VCaP (cell line): ENCODE results near the gene POLR1E.
"Not testable (repeated sequence)": the region's sequence is repeated elsewhere in the genome, so short reads cannot be mapped to it uniquely, and the experiment has no call there.

ENCODE experiments used
- H3K27ac ChIP-seq: fragments of 450-650 bp; 2 replicates; pipeline ENCODE4 v1.5.1; 2017
- CTCF ChIP-seq: fragments of 450-650 bp; conservative IDR thresholded peaks from 2 replicates; pipeline ENCODE4 v1.5.1; 2017; ENCODE audit warnings: mild to moderate bottlenecking, moderate library complexity

POLR1E gene

DNA sequence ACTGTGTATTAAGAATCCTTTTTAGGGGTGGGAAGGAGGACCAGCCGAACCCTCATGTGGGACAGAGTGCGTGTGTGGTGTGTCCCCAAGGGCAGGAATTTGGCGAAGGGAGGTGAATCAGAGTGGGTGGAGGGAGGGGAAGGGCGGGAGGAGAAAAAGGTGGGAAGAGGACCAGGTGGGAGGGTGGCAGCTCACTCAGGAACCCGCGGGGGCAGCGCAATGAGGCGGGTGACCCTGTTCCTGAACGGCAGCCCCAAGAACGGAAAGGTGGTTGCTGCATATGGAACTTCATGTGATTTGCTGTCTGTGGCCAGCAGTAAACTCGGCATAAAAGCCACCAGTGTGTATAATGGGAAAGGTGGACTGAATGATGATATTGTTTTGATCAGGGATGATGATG lies 8.8 kb upstream of the POLR1E start:
- TF ChIP-seq CTCF, result no peak
- no peak overlapping the region for H3K27ac ChIP-seq

GRCh38 chr9:37477443-37477842 lies 8.3 kb upstream of the POLR1E start:
- not testable (repeated sequence) for H3K27ac ChIP-seq

- H3K27ac ChIP-seq, result not testable (repeated sequence)
Measured at GRCh38 chr9:37477987-37478619, 7.6 kb upstream of the POLR1E start.

DNA sequence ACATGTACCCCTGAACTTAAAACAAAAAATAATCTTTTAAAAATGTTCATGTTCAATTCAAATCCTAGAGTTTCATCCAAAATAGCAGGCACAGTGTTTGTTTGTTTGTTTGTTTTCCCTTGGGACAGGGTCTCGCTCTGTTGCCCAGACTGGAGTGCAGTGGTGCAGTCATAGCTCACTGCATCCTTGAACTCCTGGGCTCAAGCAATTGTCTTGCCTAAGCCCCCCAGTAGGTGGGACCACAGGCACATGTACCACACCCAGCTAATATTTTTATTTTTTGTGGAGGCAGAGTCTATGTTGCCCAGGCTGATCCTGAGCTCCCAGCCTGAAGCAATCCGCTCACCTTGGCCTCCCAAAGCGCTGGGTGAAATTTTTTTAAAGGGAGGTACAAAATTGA lies 5.0 kb upstream of the POLR1E start:
- no peak overlapping the region for H3K27ac ChIP-seq
- no peak for TF ChIP-seq CTCF

DNA sequence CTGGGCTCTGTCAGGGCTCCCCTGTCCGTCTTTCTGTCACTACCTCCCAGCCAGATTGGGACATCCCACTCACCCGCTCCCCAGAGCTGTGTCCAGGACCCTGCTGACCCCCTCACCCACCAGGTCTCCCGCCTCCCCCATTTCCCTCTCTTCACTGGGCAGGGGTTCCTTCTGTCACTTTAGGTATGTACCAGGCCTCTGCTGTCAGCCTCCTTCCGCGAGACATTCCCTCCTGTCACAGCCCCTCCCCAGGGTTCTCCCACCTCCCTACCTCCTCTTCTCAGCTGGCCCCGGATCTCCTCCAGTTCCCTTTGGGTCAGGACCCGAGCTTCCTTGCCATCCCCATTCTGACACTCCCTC lies 488 bp downstream of the POLR1E start:
- TF ChIP-seq CTCF, result no peak
- H3K27ac ChIP-seq, result peak overlapping the region; percentile 79

- TF ChIP-seq CTCF, result no peak
- H3K27ac ChIP-seq, result peak overlapping the region; percentile 79
Measured at GRCh38 chr9:37486616-37487548, 1.1 kb downstream of the POLR1E start.

DNA sequence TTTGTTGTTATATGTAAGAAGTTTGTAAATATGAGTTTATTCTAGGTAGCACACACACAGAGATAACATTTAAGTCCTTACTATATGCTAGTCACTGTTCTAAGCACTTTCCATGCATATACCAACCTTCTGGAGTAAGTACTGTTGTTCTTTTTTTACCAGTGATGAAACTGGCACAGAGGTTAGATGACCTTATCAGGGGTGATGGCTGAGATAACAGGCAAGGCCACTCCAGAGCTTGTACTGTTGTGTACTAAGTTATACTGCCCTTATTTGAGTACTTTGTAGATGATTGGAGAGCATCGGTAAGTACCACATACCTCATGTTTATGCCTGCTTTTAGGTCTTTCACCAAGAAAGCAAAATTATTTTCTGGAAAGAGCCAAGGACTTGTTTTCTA lies 6.2 kb downstream of the POLR1E start:
- H3K27ac ChIP-seq, result no peak overlapping the region
- no peak for TF ChIP-seq CTCF

DNA sequence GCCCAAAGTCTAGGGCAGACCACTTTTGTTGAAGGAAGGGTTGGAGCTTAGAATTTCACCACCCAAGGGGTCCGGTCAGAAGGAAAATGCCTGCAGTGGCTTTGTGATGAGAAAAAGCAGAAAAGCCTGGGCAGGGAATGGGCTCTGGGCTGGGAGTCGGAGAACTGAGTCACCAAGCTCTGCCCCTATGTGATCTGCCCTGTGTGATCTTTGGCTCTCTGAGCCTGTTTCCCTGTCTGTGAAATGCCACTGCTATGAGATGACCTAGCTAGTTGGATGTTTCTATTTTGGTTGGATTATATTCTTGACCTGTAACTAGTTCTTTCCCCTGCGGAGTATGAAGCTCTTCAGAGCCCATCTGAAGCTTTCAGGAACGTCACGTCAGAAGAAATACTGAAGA lies 9.8 kb downstream of the POLR1E start:
- no peak for TF ChIP-seq CTCF
- no peak overlapping the region for H3K27ac ChIP-seq
